ENCODE measurements around the gene CCDC167. TPM values are rescaled to one million over a fixed set of nuclear protein-coding genes. Genes with fewer than 3 reads are reported as not detected.
"Not testable (repeated sequence)": the region's sequence is repeated elsewhere in the genome, so short reads cannot be mapped to it uniquely, and the experiment has no call there.

The CCDC167 gene
- total RNA-seq, 2 experiments from 2014 or later = 60.4 to 65.2 TPM

DNA sequence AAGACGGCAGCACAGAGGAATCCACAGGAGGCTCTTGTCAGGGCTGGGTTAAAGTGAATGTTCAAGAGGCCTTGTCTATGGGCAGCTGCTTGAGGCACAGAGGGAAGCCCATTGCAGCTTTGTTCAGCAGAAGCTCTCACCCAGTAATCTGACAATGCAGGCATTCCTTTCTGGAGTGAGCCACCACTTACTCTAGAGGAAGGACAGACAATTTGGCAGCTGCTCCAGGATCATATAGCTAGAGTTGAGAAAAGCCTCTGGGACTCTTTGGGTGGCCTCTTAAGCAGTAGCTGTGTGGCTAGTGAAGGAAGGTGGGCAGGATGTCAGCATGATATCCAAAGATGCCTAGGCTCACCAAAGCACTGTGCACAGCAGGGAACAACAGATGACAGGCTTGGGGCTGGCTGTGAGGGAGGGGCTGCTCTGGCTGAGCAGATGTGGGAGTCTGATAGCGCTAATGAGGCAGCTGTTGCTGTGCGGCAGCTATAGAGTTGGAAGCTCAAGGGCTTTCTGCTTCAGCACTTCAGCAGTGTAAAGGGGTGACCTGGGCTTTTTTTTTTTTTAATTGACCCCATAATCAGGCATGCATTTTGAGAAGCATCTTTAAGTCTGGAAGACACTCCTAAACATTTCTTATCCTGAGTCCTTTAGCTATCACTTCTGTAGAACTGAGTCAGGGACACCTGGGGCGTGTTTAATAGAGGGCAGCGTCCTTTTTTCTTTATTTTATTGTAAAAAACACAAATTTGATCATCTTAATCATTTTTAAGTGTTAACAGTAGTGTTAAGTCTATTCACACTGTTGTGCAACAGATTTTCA, 39.5 kb downstream of the CCDC167 start:
- Mint-ChIP-seq H3K27me3 (no peaks in the 10 kb centered on the region), H3K4me3 (no peak overlapping the region), H3K9me3 (no peaks in the 10 kb centered on the region), H3K4me1 (ENCODE audit: low read depth) (peaks cover 3% of the 10 kb centered on the region), H3K27ac (no peak overlapping the region), H3K36me3 (peaks cover 54% of the 10 kb centered on the region)
- DNase-seq = no peak
- POLR2A ChIA-PET = no interaction called here
- CTCF ChIA-PET = interaction anchor here (0.6 to 1.1 kb wide), 2 partner anchors 28 to 523 kb away, joined by 3 read pairs; no protein-coding TSS in a partner anchor
- intact Hi-C loops (cut with micrococcal nuclease) = no loop called here

DNA sequence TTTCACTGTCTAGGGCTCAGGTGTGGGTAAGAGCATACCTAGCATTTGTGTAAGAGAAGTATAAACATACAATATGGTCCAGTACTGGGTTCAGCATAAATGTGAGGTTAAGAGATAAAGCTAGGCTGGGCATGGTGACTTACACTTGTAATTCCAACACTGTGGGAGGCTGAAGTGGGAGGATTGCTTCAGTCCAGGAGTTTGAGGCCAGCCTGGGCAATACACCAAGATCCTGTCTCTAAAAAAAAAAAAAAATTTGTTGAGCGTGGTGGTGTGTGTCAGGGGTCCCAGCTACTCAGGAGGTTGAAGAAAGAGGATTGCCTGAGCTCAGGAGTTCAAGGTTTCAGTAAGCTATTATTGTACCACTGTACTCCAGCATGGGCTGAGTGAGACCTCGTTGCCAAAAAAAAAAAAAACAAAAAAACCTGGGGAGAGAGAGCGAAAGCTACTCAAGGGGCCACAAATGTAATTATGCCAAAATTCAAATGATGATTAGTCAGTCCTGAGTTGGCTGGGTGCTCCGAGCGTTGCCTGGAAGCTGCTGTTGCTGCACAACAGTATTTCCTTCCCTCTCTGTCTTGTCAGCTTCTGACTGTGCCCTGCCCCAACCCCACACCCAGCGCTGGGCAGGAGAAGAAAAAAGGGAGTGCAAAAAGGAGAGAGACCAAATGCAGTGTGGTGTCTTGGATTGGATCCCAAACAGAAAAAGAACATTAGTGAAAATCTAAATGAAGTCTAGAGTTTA, 42.7 kb downstream of the CCDC167 start:
- CTCF ChIA-PET = interaction anchor here (0.6 to 2.3 kb wide), 2 partner anchors 75 to 111 kb away, joined by 3 to 5 read pairs; no protein-coding TSS in a partner anchor
- Mint-ChIP-seq H3K4me1 (ENCODE audit: low read depth) (peaks cover 20% of the 10 kb centered on the region), H3K4me3 (no peak overlapping the region), H3K36me3 (peaks cover 59% of the 10 kb centered on the region), H3K27me3 (no peaks in the 10 kb centered on the region), H3K9me3 (no peaks in the 10 kb centered on the region), H3K27ac (no peak overlapping the region)
- POLR2A ChIA-PET = interaction anchor here (1.0 kb wide), 1 partner anchor 22 kb away, joined by 3 read pairs; no protein-coding TSS in a partner anchor
- DNase-seq = no peak
- intact Hi-C loops (cut with micrococcal nuclease) = no loop called here

DNA sequence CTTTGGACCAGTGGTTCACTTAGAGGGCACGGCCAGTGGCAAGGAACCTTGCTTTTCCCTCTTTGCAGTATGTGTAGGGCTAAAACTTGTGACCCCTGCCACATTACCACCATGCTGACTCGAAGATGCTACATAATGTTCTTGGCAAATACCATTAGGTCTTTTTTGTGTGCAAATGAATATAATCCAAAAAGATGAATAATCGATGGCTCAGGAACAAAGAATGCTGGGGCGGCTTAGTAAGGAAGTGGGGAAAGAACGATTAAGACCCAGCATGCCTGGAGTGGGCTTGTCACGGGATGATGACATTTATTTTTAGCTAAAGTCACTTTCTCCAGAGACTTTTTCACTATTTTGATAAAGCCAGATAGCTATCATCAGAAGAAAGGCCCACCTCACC, 43.6 kb downstream of the CCDC167 start:
- Mint-ChIP-seq H3K4me3 (no peak overlapping the region), H3K4me1 (ENCODE audit: low read depth) (peaks cover 27% of the 10 kb centered on the region), H3K27me3 (no peaks in the 10 kb centered on the region), H3K36me3 (peaks cover 59% of the 10 kb centered on the region), H3K27ac (no peak overlapping the region), H3K9me3 (no peaks in the 10 kb centered on the region)
- ChIA-PET CTCF (interaction anchor here (0.6 to 2.3 kb wide), 3 partner anchors 75 to 524 kb away, joined by 3 to 7 read pairs (median 5); no protein-coding TSS in a partner anchor), POLR2A (no interaction called here)
- intact Hi-C loops (cut with micrococcal nuclease) = no loop called here
- DNase-seq = no peak

DNA sequence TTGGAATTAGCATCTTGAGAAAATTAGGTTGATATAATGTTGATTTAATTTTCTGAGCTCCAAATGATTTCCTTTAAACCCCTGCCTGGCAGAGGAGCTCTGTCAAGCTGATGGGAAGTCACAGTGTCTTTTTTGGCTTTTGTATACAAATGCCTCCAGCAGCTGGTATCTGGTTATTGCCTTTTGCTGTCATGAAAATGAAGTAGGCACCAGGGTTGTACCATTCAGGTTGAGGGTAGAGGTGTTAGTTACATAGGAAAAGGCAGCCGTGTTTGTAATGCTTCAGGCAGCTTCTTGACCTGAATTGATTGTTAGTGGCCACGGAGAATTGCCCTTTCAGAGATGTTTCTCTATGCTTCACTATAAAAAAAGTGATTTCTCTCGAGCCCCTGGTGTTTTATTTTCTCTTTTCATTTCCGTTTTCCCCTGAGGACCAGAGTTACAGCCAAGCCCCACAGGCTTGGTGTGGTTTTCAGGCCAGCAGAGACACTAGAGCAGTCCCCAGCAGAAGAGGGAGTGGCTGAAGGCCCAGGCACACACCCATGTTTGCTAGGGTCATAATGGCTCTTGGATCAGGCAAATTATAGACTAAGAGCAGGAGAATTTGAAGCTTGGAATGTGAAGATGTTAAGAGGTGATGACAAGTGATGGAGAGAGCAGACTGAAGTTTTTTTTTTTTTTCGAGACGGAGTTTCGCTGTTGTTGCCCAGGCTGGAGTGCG, 45.1 kb downstream of the CCDC167 start:
- Mint-ChIP-seq H3K9me3 (no peaks in the 10 kb centered on the region), H3K36me3 (peaks cover 63% of the 10 kb centered on the region), H3K4me3 (no peak overlapping the region), H3K27me3 (no peaks in the 10 kb centered on the region), H3K4me1 (ENCODE audit: low read depth) (peaks cover 36% of the 10 kb centered on the region), H3K27ac (no peak overlapping the region)
- CTCF ChIA-PET = interaction anchor here (2.3 kb wide), 1 partner anchor 73 kb away, joined by 5 read pairs; no protein-coding TSS in a partner anchor
- POLR2A ChIA-PET = no interaction called here
- DNase-seq = no peak
- intact Hi-C loops (cut with micrococcal nuclease) = no loop called here

- H3K4me1 Mint-ChIP-seq (ENCODE audit: low read depth) = peaks cover 39% of the 10 kb centered on the region
- intact Hi-C loops (cut with micrococcal nuclease) = no loop called here
- DNase-seq = no peak
- peaks cover 55% of the 10 kb centered on the region for H3K36me3 Mint-ChIP-seq
- CTCF ChIA-PET = interaction anchor here (1.0 to 1.2 kb wide), 2 partner anchors 14 to 156 kb away, joined by 3 to 4 read pairs; no protein-coding TSS in a partner anchor
- H3K27me3 Mint-ChIP-seq = no peaks in the 10 kb centered on the region
- H3K9me3 Mint-ChIP-seq = no peaks in the 10 kb centered on the region
- H3K27ac Mint-ChIP-seq = peak overlapping the region; percentile 46
- POLR2A ChIA-PET = interaction anchor here (1.4 kb wide), 1 partner anchor 42 kb away, joined by 5 read pairs; no protein-coding TSS in a partner anchor
- H3K4me3 Mint-ChIP-seq = no peak overlapping the region
Observed at GRCh38 chr6:37452522-37452921, 47.2 kb downstream of the CCDC167 start.

DNA sequence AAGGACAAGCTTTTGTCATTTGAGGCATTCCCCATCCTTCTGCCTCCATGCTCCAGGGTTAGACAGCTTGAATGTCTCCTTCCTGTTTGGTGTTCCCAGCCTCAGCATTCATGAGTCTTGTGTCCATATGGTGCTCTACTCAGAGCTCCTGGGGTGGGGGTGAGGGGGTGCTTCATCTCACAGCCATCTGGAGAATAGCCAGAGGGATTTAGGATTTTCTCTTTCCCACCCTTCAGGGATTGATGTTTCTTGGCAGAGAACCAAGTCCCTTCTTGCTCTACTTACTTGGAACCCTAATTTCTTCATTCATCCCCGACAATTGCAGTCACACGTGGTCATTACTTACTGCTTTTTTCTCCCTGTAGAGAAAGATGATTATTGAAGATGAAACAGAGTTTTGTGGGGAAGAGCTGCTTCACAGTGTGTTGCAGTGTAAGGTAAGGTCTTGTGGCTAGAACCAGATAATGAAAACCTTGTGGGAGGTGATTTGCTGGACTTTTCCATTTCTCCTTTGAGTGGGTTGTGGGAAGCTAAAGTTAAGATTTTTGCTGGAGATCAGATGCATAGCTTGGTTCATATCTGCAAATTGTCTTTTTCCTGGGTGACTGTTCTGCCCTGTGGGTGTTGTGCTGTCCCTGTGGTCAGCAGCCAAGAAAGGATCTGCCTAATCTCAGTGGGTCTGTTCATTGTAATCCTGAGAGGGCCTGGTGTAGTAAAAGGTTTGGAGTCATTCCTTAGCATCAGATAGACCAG, 48.1 kb downstream of the CCDC167 start:
- peaks cover 55% of the 10 kb centered on the region for H3K36me3 Mint-ChIP-seq
- H3K9me3 Mint-ChIP-seq = no peaks in the 10 kb centered on the region
- H3K27me3 Mint-ChIP-seq = no peaks in the 10 kb centered on the region
- POLR2A ChIA-PET = interaction anchor here (1.4 to 2.3 kb wide), 2 partner anchors 18 to 43 kb away, joined by 5 to 6 read pairs; partner anchors contain the start of gene CMTR1
- no peak overlapping the region for H3K4me3 Mint-ChIP-seq
- CTCF ChIA-PET = interaction anchor here (0.8 to 1.2 kb wide), 4 partner anchors 13 to 157 kb away, joined by 3 to 6 read pairs (median 4); no protein-coding TSS in a partner anchor
- DNase-seq = no peak
- H3K4me1 Mint-ChIP-seq (ENCODE audit: low read depth) = peaks cover 39% of the 10 kb centered on the region
- peak overlapping the region; percentile 46 for H3K27ac Mint-ChIP-seq
- intact Hi-C loops (cut with micrococcal nuclease) = no loop called here

DNA sequence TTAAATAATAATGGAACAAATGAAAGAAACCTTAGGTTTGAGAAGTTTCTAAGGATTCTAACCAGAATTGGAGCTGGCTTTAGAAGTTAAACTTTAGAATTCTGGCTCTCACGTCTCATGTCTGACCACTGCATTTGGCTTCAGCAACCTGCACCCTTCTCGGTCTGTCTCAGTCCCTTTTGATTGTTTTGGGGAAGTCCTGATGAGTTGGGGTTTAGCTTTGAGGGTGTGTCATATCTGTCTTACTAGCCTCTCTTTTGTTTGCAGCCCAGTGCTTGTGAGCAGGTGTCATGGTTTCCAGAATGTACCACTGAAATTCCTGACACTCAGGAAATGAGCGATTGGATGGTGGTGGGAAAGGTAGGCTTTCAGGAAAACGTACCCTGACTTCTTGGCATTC, 49.7 kb downstream of the CCDC167 start:
- Mint-ChIP-seq H3K36me3 (peaks cover 58% of the 10 kb centered on the region), H3K4me1 (ENCODE audit: low read depth) (peaks cover 36% of the 10 kb centered on the region)

GRCh38 chr6:37443216-37443542, 56.5 kb downstream of the CCDC167 start:
- not testable (repeated sequence) for H3K9me3 Mint-ChIP-seq

More for the DNA sequence above, 49.7 kb downstream of the CCDC167 start:
- Mint-ChIP-seq H3K27me3 (no peaks in the 10 kb centered on the region), H3K9me3 (no peaks in the 10 kb centered on the region), H3K27ac (peak overlapping the region; percentile 14), H3K4me3 (no peak overlapping the region)
- no peak for DNase-seq
- ChIA-PET POLR2A (interaction anchor here (2.3 kb wide), 1 partner anchor 17 kb away, joined by 6 read pairs; the partner anchor contains the start of gene CMTR1), CTCF (no interaction called here)
- intact Hi-C loops (cut with micrococcal nuclease) = no loop called here

GRCh38 chr6:37442416-37443215, 57.1 kb downstream of the CCDC167 start:
- Mint-ChIP-seq H3K4me1 (ENCODE audit: low read depth) (peaks cover 39% of the 10 kb centered on the region), H3K9me3 (no peaks in the 10 kb centered on the region), H3K36me3 (peaks cover 49% of the 10 kb centered on the region), H3K27ac (peak overlapping the region; percentile 85), H3K4me3 (peak overlapping the region; percentile 58), H3K27me3 (no peaks in the 10 kb centered on the region)
- intact Hi-C loops (cut with micrococcal nuclease) = loop anchor here (1.0 kb wide), 1 partner anchor 9 kb away; the partner anchor contains the start of gene CMTR1
- DNase-seq = no peak
- ChIA-PET POLR2A (interaction anchor here (1.2 kb wide), 1 partner anchor 9 kb away, joined by 10 read pairs; the partner anchor contains the start of gene CMTR1), CTCF (interaction anchor here (1.4 kb wide), 1 partner anchor 9 kb away, joined by 3 read pairs; no protein-coding TSS in a partner anchor)

More at GRCh38 chr6:37443216-37443542, 56.5 kb downstream of the CCDC167 start:
- intact Hi-C loops (cut with micrococcal nuclease); H3K27me3 Mint-ChIP-seq; H3K27ac Mint-ChIP-seq; DNase-seq: not testable (repeated sequence)
- peaks cover 45% of the 10 kb centered on the region for H3K36me3 Mint-ChIP-seq
- peak overlapping the region; percentile 50 for H3K4me3 Mint-ChIP-seq
- CTCF ChIA-PET = interaction anchor here (1.4 kb wide), 1 partner anchor 9 kb away, joined by 3 read pairs; no protein-coding TSS in a partner anchor
- peaks cover 34% of the 10 kb centered on the region for H3K4me1 Mint-ChIP-seq (ENCODE audit: low read depth)
- POLR2A ChIA-PET = interaction anchor here (1.0 kb wide), 1 partner anchor 10 kb away, joined by 7 read pairs; the partner anchor contains the start of gene CMTR1

DNA sequence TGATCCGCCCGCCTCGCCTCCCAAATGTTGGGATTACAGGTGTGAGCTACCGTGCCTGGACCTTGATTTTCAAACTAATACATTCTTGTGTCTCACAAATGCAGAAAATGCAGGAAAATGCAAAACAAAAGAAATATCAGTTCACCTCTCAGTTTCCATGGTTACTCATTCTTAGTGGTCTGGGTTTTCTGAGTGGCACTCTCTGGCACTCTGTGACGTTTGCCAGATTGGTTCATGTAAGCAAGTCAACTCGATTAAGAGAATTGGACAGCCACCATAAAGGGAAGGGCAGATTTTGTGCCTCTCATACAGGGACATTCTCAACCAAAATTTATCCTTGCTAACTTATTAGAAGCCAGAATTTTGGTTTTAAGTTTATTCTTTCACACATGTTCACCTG, 58.0 kb downstream of the CCDC167 start:
- H3K27me3 Mint-ChIP-seq = no peaks in the 10 kb centered on the region
- CTCF ChIA-PET = no interaction called here
- peaks cover 51% of the 10 kb centered on the region for H3K36me3 Mint-ChIP-seq
- DNase-seq = no peak
- H3K27ac Mint-ChIP-seq = peak overlapping the region; percentile 29
- intact Hi-C loops (cut with micrococcal nuclease) = loop anchor here (1.0 kb wide), 1 partner anchor 8 kb away; the partner anchor contains the start of gene CMTR1
- H3K4me3 Mint-ChIP-seq = no peak overlapping the region
- POLR2A ChIA-PET = interaction anchor here (1.2 kb wide), 1 partner anchor 8 kb away, joined by 10 read pairs; the partner anchor contains the start of gene CMTR1
- no peaks in the 10 kb centered on the region for H3K9me3 Mint-ChIP-seq
- peaks cover 46% of the 10 kb centered on the region for H3K4me1 Mint-ChIP-seq (ENCODE audit: low read depth)
